VCaP (cell line): Measurements from ENCODE around the gene SLC25A21.

Source experiments
- H3K27ac ChIP-seq: fragments of 450-650 bp; 2 replicates; pipeline ENCODE4 v1.5.1; 2017
- CTCF ChIP-seq: fragments of 450-650 bp; conservative IDR thresholded peaks from 2 replicates; pipeline ENCODE4 v1.5.1; 2017; ENCODE audit warnings: mild to moderate bottlenecking, moderate library complexity

Gene SLC25A21

GRCh38 chr14:37115406-37115805 lies 57.0 kb downstream of the SLC25A21 start:
- no peak for TF ChIP-seq CTCF
- no peak overlapping the region for H3K27ac ChIP-seq

- no peak overlapping the region for H3K27ac ChIP-seq
- no peak for TF ChIP-seq CTCF
Observed at GRCh38 chr14:37114559-37114958, 57.8 kb downstream of the SLC25A21 start.

DNA sequence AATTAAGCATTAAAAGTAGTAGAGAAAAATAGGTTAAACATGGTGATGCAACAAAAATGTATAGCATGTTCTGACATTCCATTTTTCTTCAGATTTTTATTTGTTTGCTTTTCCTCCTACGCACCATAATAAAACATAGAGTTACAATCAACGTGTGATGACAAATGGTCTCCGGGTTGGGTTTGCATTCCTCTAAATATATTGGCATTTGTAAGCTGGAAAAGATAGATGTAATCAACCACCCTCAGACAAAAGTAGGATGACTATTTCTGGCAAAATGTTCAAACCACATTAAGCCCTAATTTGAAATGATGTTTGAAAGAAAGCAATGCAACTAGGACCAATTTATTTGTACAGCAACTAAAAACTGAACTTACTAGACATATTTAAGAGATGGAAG lies 58.4 kb downstream of the SLC25A21 start:
- no peak for TF ChIP-seq CTCF
- no peak overlapping the region for H3K27ac ChIP-seq

- TF ChIP-seq CTCF = no peak
- H3K27ac ChIP-seq = no peak overlapping the region
Observed at GRCh38 chr14:37098132-37098531, 74.3 kb downstream of the SLC25A21 start.

DNA sequence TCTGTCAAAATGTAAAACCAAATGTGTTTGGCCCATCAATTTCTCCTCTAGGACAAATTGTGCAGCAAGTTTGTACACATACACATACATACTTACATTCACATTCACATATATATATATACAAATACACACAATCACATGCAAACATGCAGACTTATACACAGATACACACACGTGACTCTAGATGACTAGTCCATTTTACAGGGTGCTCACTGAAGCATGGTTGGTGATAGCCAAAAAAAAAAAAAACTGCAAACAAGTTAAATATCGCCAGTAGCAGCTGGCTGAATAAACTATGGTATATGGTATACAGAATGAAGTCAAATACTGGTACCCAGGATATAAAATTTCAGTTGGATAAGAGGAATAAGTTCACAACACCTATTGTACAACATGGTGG lies 77.9 kb downstream of the SLC25A21 start:
- no peak overlapping the region for H3K27ac ChIP-seq
- TF ChIP-seq CTCF = no peak

DNA sequence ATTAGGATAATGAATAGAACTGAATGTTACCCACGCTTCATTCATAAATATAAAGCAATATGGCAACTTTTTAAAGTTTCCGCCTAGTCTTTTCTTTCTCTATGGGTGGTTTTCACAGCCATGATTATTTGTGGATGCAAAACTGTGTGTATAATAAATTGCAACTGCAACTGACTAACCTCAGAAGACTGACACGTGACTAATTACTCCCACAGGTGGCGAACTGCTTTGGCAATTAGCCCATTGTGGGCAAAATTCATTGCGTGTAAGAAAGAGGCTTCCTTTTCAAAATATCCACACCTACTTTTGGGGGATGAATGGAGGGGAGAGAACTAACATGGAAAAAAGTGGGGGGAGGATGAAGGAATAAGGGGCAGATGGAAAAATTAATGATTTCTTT lies 79.0 kb downstream of the SLC25A21 start:
- H3K27ac ChIP-seq = no peak overlapping the region
- no peak for TF ChIP-seq CTCF

DNA sequence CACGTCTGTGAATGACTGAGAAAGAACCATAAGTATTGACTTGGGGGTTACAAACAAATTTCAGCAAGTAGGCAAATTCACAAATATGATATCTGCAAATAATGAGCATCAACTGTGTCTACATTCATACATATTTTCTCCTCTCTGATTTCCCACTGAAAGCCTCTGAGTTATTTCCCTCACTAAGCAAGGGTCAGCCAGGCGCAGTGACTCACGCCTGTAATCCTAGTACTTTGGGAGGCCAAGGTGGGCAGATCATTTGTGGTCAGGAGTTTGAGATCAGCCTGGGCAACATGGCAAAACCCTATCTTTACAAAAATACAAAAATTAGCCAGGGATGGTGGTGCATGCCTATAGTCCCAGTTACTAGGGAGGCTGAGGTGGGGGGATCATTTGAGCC lies 80.8 kb downstream of the SLC25A21 start:
- TF ChIP-seq CTCF = no peak
- no peak overlapping the region for H3K27ac ChIP-seq

DNA sequence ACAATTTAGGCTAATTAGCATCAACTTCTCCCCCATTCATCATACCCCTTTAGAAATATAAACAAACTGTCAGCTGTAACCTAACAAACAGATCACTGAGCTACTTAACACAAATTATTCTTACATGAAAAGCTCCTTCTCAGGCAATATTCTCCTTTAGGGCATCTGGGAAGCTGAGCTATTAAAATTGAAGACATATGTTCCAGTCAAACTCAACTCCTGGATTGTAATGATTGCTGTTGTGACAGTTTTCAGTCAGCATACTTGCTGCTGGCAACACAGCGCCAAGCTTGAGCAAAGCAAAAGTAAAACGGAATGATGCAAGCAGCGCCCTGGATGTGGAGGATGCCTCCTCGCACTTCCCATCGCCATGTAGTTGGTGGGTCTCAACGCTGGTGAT lies 82.4 kb downstream of the SLC25A21 start:
- no peak for TF ChIP-seq CTCF
- no peak overlapping the region for H3K27ac ChIP-seq
